Tibial nerve (tissue), 4 donors: Measurements from ENCODE around the gene VSIR. TPM values are rescaled to one million over a fixed set of nuclear protein-coding genes. Genes with fewer than 3 reads are reported as not detected.

Experiments
- DNase-seq, 2 donors: peaks; one replicate each; pipeline ENCODE4 v3.0.0-alpha.2; 2019; ENCODE audit warnings: low spot score in 2 of 2
- H3K27ac ChIP-seq, 4 donors: fragments of 200-600 bp; sonication (generic) in 3 of 4; one replicate each; pipeline ENCODE4 v1.5.1; 2017 to 2019; ENCODE audit warnings: mild to moderate bottlenecking in 1 of 4
- H3K27me3 ChIP-seq, 2 donors: fragments of 200-600 bp; sonication (generic) in 1 of 2; one replicate each; pipeline versions ENCODE4 v1.5.1 to v1.6.0; 2017 to 2019
- H3K36me3 ChIP-seq, 3 donors: fragments of 200-600 bp; sonication (generic); one replicate each; pipeline ENCODE4 v1.5.1; 2018 to 2019
- H3K4me1 ChIP-seq, 4 donors: fragments of 200-600 bp; sonication (generic) in 3 of 4; one replicate each; pipeline ENCODE4 v1.5.1; 2017 to 2019
- H3K4me3 ChIP-seq, 4 donors: fragments of 200-600 bp; sonication (generic) in 3 of 4; one replicate each; pipeline ENCODE4 v1.5.1; 2017 to 2019; ENCODE audit warnings: mild to moderate bottlenecking in 1 of 4, moderate library complexity in 1 of 4
- H3K9me3 ChIP-seq, 4 donors: fragments of 200-600 bp; sonication (generic) in 3 of 4; one replicate each; pipeline ENCODE4 v1.5.1; 2017 to 2019
- CTCF ChIP-seq, 5 experiments: fragments of 200-600 bp in 3 of 5; fragments of 450-650 bp in 2 of 5; sonication (generic) in 3 of 5; IDR thresholded peaks; one replicate each; pipeline ENCODE4 v1.5.1; 2016 to 2019; ENCODE audit warnings: antibody characterized with exemption in 5 of 5, mild to moderate bottlenecking in 3 of 5, moderate library complexity in 2 of 5
- EP300 ChIP-seq, 2 donors: sonication (generic); formaldehyde crosslinking; IDR thresholded peaks; one replicate each; pipeline ENCODE4 v1.6.1; 2017; ENCODE audit warnings: antibody characterized with exemption in 2 of 2, mild to moderate bottlenecking in 1 of 2
- POLR2A ChIP-seq, 2 donors: fragments of 450-650 bp; IDR thresholded peaks; one replicate each; pipeline ENCODE4 v1.6.1; 2017; ENCODE audit warnings: antibody characterized with exemption in 2 of 2, mild to moderate bottlenecking in 2 of 2, moderate library complexity in 2 of 2
- WGBS, 2 donors: methylation state at CpG; one replicate each; pipeline ENCODE4 v1.1.5; 2018; 5-methylcytosine and 5-hydroxymethylcytosine counted together
- total RNA-seq, 4 donors: library from RNA; depleted of rRNA; stranded (reverse); fragments of >200 nt; gene quantifications; one replicate each; pipeline ENCODE4 v1.1.0, GENCODE V29; 2016

The VSIR gene
- total RNA-seq, 4 donors from 2014 or later, result 133 to 227 (median 151) TPM

- peaks cover 0 to 41% (median 27%) of the 10 kb centered on the region in 4 donors for H3K4me1 ChIP-seq
- no peaks in the 10 kb centered on the region for H3K36me3 ChIP-seq
- no peak for TF ChIP-seq POLR2A (IDR thresholded peaks at IDR 0.05)
- TF ChIP-seq EP300 (IDR thresholded peaks at IDR 0.05), result no peak
- TF ChIP-seq CTCF (IDR thresholded peaks at IDR 0.05), result no peak
- no peak overlapping the region for H3K4me3 ChIP-seq
- H3K9me3 ChIP-seq, result no peaks in the 10 kb centered on the region
- no peaks in the 10 kb centered on the region for H3K27me3 ChIP-seq
- H3K27ac ChIP-seq, result no peak overlapping the region
- DNase-seq, result no peak
- 57 to 69% methylated on average over 2 of the region's 2 CpGs for WGBS, 2 donors
Observed at GRCh38 chr10:71776481-71776925, 3.2 kb upstream of the VSIR start.

GRCh38 chr10:71774916-71775702 lies 1.8 kb upstream of the VSIR start:
- DNase-seq, result no peak
- H3K27me3 ChIP-seq, result no peaks in the 10 kb centered on the region
- H3K36me3 ChIP-seq, result no peaks in the 10 kb centered on the region
- peak in 1 of 2 donors; percentile 68 for TF ChIP-seq EP300 (IDR thresholded peaks at IDR 0.05)
- no peak for TF ChIP-seq CTCF (IDR thresholded peaks at IDR 0.05)
- peak overlapping the region in 3 of 4 donors; percentile 43 to 98 (median 98) for H3K27ac ChIP-seq
- H3K9me3 ChIP-seq, result no peaks in the 10 kb centered on the region
- 73 to 75% methylated on average over 3 of the region's 3 CpGs for WGBS, 2 donors
- no peak overlapping the region for H3K4me3 ChIP-seq
- peaks cover under 1 to 55% (median 37%) of the 10 kb centered on the region in 4 donors for H3K4me1 ChIP-seq

- no peaks in the 10 kb centered on the region for H3K9me3 ChIP-seq
- peaks cover 3 to 78% (median 60%) of the 10 kb centered on the region in 4 donors for H3K4me1 ChIP-seq
- H3K27ac ChIP-seq, result peak overlapping the region; percentile 88 to 98 (median 97)
- no peaks in the 10 kb centered on the region for H3K27me3 ChIP-seq
- H3K4me3 ChIP-seq, result peak overlapping the region; percentile 80 to 98 (median 89)
- H3K36me3 ChIP-seq, result no peaks in the 10 kb centered on the region
- 28 to 38% methylated on average over 3 to 4 of the region's 4 CpGs for WGBS, 2 donors
- DNase-seq, result no peak
- TF ChIP-seq EP300 (IDR thresholded peaks at IDR 0.05), result no peak
- TF ChIP-seq CTCF (IDR thresholded peaks at IDR 0.05), result no peak
- TF ChIP-seq POLR2A (IDR thresholded peaks at IDR 0.05), result no peak
Observed at GRCh38 chr10:71772832-71773220, 494 bp downstream of the VSIR start.

GRCh38 chr10:71771821-71772617 lies 1.3 kb downstream of the VSIR start:
- Histone ChIP-seq H3K36me3 (no peaks in the 10 kb centered on the region), H3K9me3 (no peaks in the 10 kb centered on the region), H3K27ac (peak overlapping the region; percentile 88 to 98 (median 97)), H3K4me1 (peaks cover 3 to 86% (median 67%) of the 10 kb centered on the region in 4 donors), H3K27me3 (no peaks in the 10 kb centered on the region), H3K4me3 (peak overlapping the region; percentile 80 to 98 (median 89))
- 2 to 14% methylated on average over 2 of the region's 2 CpGs for WGBS, 2 donors
- TF ChIP-seq EP300 (IDR thresholded peaks at IDR 0.05) (peak in 1 of 2 donors; percentile 96), CTCF (IDR thresholded peaks at IDR 0.05) (peak in 1 of 5 experiments; percentile 21), POLR2A (IDR thresholded peaks at IDR 0.05) (peak; percentile 35 to 63)
- DNase-seq, result peak in 1 of 2 donors; percentile 74
